IMR-90 (cell line): ENCODE measurements around the gene FAM110A. TPM values are rescaled to one million over a fixed set of nuclear protein-coding genes. Genes with fewer than 3 reads are reported as not detected.

Experiments
- ATAC-seq: fragments of 200-7000 bp; cut with Tn5 transposase; 2 replicates; pipeline ENCODE4 v1.9.1; 2020; ENCODE audit warnings: low read depth, mild to moderate bottlenecking, moderate library complexity
- BruUV-seq: library from RNA; stranded (reverse); fragments of 400-500 nt; replicated peaks from 2 replicates; lab custom pipeline; 2021; lab: Mats Ljungman, UMichigan
- CTCF ChIA-PET: fragments of 300-600 bp; formaldehyde crosslinking; extraction: SDS; loops from one replicate; lab custom pipeline; 2021; ENCODE audit warnings: antibody characterized with exemption; lab: Yijun Ruan, JAX
- POLR2A ChIA-PET: fragments of 300-600 bp; sonication (Branson Sonifier 250); formaldehyde crosslinking; loops from one replicate; lab custom pipeline; 2022; ENCODE audit warnings: antibody characterized with exemption; ENCODE audit not compliant: unreplicated experiment; lab: Charles Lee
- DNase-seq: peaks from one replicate; pipeline ENCODE4 v3.0.0; 2013
- H2AFZ ChIP-seq: replicated peaks from 2 replicates; pipeline ENCODE3; 2013; ENCODE audit warnings: low read length, mild to moderate bottlenecking; ENCODE audit not compliant: poor library complexity
- H2AK5ac ChIP-seq: 2 replicates; pipeline ENCODE4 v1.6.1; 2013; ENCODE audit warnings: low read depth, low read length, inconsistent platforms
- H2AK9ac ChIP-seq: replicated peaks from 2 replicates; pipeline ENCODE3; 2013; ENCODE audit warnings: mild to moderate bottlenecking, low read depth, low read length, moderate library complexity; ENCODE audit not compliant: poor library complexity
- H2BK120ac ChIP-seq: 2 replicates; pipeline ENCODE4 v1.6.1; 2013; ENCODE audit warnings: low read depth, low read length, inconsistent platforms
- H2BK15ac ChIP-seq: 3 replicates; pipeline ENCODE4 v1.6.1; 2013; ENCODE audit warnings: low read depth, low read length, inconsistent platforms
- H2BK20ac ChIP-seq: 2 replicates; pipeline ENCODE4 v1.6.1; 2013; ENCODE audit warnings: low read depth, mild to moderate bottlenecking, inconsistent platforms, low read length, moderate library complexity
- H2BK5ac ChIP-seq: 2 replicates; pipeline ENCODE4 v1.6.1; 2013; ENCODE audit warnings: mild to moderate bottlenecking, low read depth, low read length, inconsistent platforms; ENCODE audit not compliant: poor library complexity, severe bottlenecking
- H3K14ac ChIP-seq: replicated peaks from 2 replicates; pipeline ENCODE4 v1.6.1; 2013; ENCODE audit warnings: low read depth, low read length, inconsistent platforms
- H3K18ac ChIP-seq: 2 replicates; pipeline ENCODE4 v1.6.1; 2013; ENCODE audit warnings: low read depth, low read length, control low read depth
- H3K23ac ChIP-seq: 2 replicates; pipeline ENCODE4 v1.6.1; 2013; ENCODE audit warnings: low read depth, low read length, inconsistent platforms
- H3K27ac ChIP-seq: 2 replicates; pipeline ENCODE4 v1.5.1; 2013; ENCODE audit warnings: mild to moderate bottlenecking, control low read depth, low read length; ENCODE audit not compliant: insufficient read depth
- H3K27me3 ChIP-seq: 2 replicates; pipeline ENCODE4 v1.6.1; 2013; ENCODE audit warnings: low read length; ENCODE audit not compliant: control insufficient read depth, insufficient read depth
- H3K36me3 ChIP-seq: 2 replicates; pipeline ENCODE4 v1.6.1; 2013; ENCODE audit warnings: low read length, mixed read lengths; ENCODE audit not compliant: control insufficient read depth, insufficient read depth
- H3K4ac ChIP-seq: 2 replicates; pipeline ENCODE4 v1.6.1; 2013; ENCODE audit warnings: low read depth, low read length, inconsistent platforms
- H3K4me1 ChIP-seq: 2 replicates; pipeline ENCODE4 v1.6.1; 2013; ENCODE audit warnings: low read length, mixed read lengths; ENCODE audit not compliant: control insufficient read depth, insufficient read depth
- H3K4me2 ChIP-seq: 2 replicates; pipeline ENCODE4 v1.6.1; 2013; ENCODE audit warnings: low read depth, mild to moderate bottlenecking, control low read depth, low read length, moderate library complexity
- H3K4me3 ChIP-seq: 2 replicates; pipeline ENCODE4 v1.5.1; 2013; ENCODE audit warnings: low read depth, mild to moderate bottlenecking, control low read depth, low read length, moderate library complexity; ENCODE audit not compliant: insufficient read depth
- H3K56ac ChIP-seq: 2 replicates; pipeline ENCODE4 v1.6.1; 2013; ENCODE audit warnings: low read length, inconsistent platforms; ENCODE audit not compliant: insufficient read depth; ENCODE audit errors: extremely low read depth
- H3K79me1 ChIP-seq, 2 experiments: 2 replicates each; pipeline ENCODE4 v1.6.1; 2013; ENCODE audit warnings: low read length in 2 of 2, inconsistent platforms in 1 of 2, low read depth in 1 of 2
- H3K9ac ChIP-seq: 2 replicates; pipeline ENCODE4 v1.6.1; 2013; ENCODE audit warnings: low read depth, low read length, control low read depth
- H3K9me1 ChIP-seq: 2 replicates; pipeline ENCODE4 v1.6.1; 2013; ENCODE audit warnings: low read length, inconsistent platforms; ENCODE audit not compliant: insufficient read depth
- H3K9me3 ChIP-seq: 2 replicates; pipeline ENCODE4 v1.6.1; 2013; ENCODE audit warnings: low read length; ENCODE audit not compliant: control insufficient read depth, insufficient read depth
- H4K20me1 ChIP-seq: 2 replicates; pipeline ENCODE4 v1.6.1; 2013; ENCODE audit warnings: low read length, inconsistent platforms; ENCODE audit not compliant: insufficient read depth
- H4K5ac ChIP-seq: 2 replicates; pipeline ENCODE4 v1.6.1; 2013; ENCODE audit warnings: mild to moderate bottlenecking, low read depth, low read length, control low read depth
- H4K8ac ChIP-seq, 2 experiments: 2 replicates each; pipeline ENCODE4 v1.6.1; 2013; ENCODE audit warnings: low read depth in 2 of 2, low read length in 2 of 2, control low read depth in 1 of 2, inconsistent platforms in 1 of 2
- H4K91ac ChIP-seq: 2 replicates; pipeline ENCODE4 v1.6.1; 2013; ENCODE audit warnings: low read depth, low read length, inconsistent platforms; ENCODE audit not compliant: insufficient read depth
- BHLHE40 ChIP-seq: fragments of 150-350 bp; IDR thresholded peaks from 2 replicates; pipeline ENCODE4 v1.6.1; 2016; ENCODE audit warnings: mild to moderate bottlenecking, low read depth, low read length
- CEBPB ChIP-seq: IDR thresholded peaks from 2 replicates; pipeline ENCODE4 v1.6.1; 2012; ENCODE audit warnings: low read depth, low read length, improper control_type of control experiment
- CHD1 ChIP-seq: IDR thresholded peaks from 2 replicates; pipeline ENCODE4 v1.6.1; 2012; ENCODE audit warnings: low read depth, low read length, improper control_type of control experiment
- ELK1 ChIP-seq: fragments of 150-350 bp; IDR thresholded peaks from 2 replicates; pipeline ENCODE4 v1.6.1; 2016; ENCODE audit warnings: low read depth, mild to moderate bottlenecking, low read length, moderate library complexity, borderline replicate concordance
- MAFK ChIP-seq: IDR thresholded peaks from 2 replicates; pipeline ENCODE4 v1.6.1; 2012; ENCODE audit warnings: low read depth, low read length, improper control_type of control experiment
- RAD21 ChIP-seq: IDR thresholded peaks from 2 replicates; pipeline ENCODE4 v1.6.1; 2012; ENCODE audit warnings: low read length, improper control_type of control experiment
- RCOR1 ChIP-seq: IDR thresholded peaks from 2 replicates; pipeline ENCODE4 v1.6.1; 2012; ENCODE audit warnings: mild to moderate bottlenecking, low read length, improper control_type of control experiment; ENCODE audit not compliant: insufficient replicate concordance
- RFX5 ChIP-seq: IDR thresholded peaks from 2 replicates; pipeline ENCODE4 v1.8.0; 2012; ENCODE audit warnings: low read depth, mild to moderate bottlenecking, low read length, moderate library complexity
- WGBS, 2 experiments: methylation state at CpG; one replicate each; pipeline versions ENCODE4 v1.1.5 to v1.1.7; 2013; ENCODE audit warnings: missing lambda C conversion rate in 2 of 2; ENCODE audit not compliant: insufficient read length in 1 of 2; ENCODE audit errors: extremely low coverage in 2 of 2; 5-methylcytosine and 5-hydroxymethylcytosine counted together
- dilution Hi-C: fragments of 300-500 bp; cut with HindIII; formaldehyde crosslinking; loops from one replicate; pipeline ENCODE4 v1.14.3; 2018; ENCODE audit warnings: low sequenced_read_pairs; ENCODE audit not compliant: unreplicated experiment
- in situ Hi-C: fragments of 300-500 bp; cut with MboI; formaldehyde crosslinking; loops from 3 replicates; pipeline ENCODE4 v1.14.3; 2019; ENCODE audit warnings: low sequenced_read_pairs, inconsistent platforms, mixed read lengths
- intact Hi-C: fragments of 100-400 bp; cut with micrococcal nuclease; formaldehyde crosslinking; loops from 2 replicates; pipeline ENCODE4 v1.10.0; 2022
- polyA plus RNA-seq, 3 experiments: library from polyadenylated mRNA; depleted of rRNA; stranded (reverse); fragments of >200 nt; gene quantifications; 2 replicates each; pipeline ENCODE4 v1.2.3, GENCODE V29; 2012; ENCODE audit warnings: low replicate concordance in 1 of 3
- total RNA-seq: library from RNA; depleted of rRNA; stranded (reverse); fragments of >200 nt; gene quantifications from 2 replicates; pipeline ENCODE4 v1.2.3, GENCODE V29; 2012

Gene FAM110A
- total and polyA plus RNA-seq, 2 of the 4 experiments (the other 2 are of a cell fraction), result 0.36 to 3.6 TPM

GRCh38 chr20:815914-816606, 17.5 kb upstream of the FAM110A start (continued):
- no peak for TF ChIP-seq BHLHE40

- H4K5ac ChIP-seq, result no peak overlapping the region
- ATAC-seq (no peak), DNase-seq (no peak)
- H4K8ac ChIP-seq, result no peak overlapping the region
- no peak overlapping the region for H3K27ac ChIP-seq
- no peak overlapping the region for H3K14ac ChIP-seq
- no peaks in the 10 kb centered on the region for H3K9me1 ChIP-seq
- H2AK9ac ChIP-seq, result no peak overlapping the region
- in situ Hi-C loops (loop anchor here (5.0 to 10.0 kb wide), 2 partner anchors 134 to 397 kb away; no protein-coding TSS in a partner anchor), intact Hi-C loops (loop anchor here (2.0 to 10.0 kb wide), 2 partner anchors 67 to 657 kb away; no protein-coding TSS in a partner anchor), dilution Hi-C loops (no loop called here)
- POLR2A ChIA-PET, result no interaction called here
- no peak overlapping the region for H2BK20ac ChIP-seq
- no peak overlapping the region for H3K4ac ChIP-seq
- no peaks in the 10 kb centered on the region; the same call in 1 of the 2 replicates for H3K27me3 ChIP-seq
- H3K4me3 ChIP-seq, result no peak overlapping the region
- H3K23ac ChIP-seq, result no peak overlapping the region
- CTCF ChIA-PET, result interaction anchor here (0.6 to 6.1 kb wide), 7 partner anchors 14 to 641 kb away, joined by 3 to 63 read pairs (median 6); no protein-coding TSS in a partner anchor
- H3K9me3 ChIP-seq, result no peaks in the 10 kb centered on the region
- no peak overlapping the region for H4K91ac ChIP-seq
- H2BK120ac ChIP-seq, result no peak overlapping the region
- no peak overlapping the region for H3K56ac ChIP-seq
- H2AK5ac ChIP-seq, result no peak overlapping the region
- no peaks in the 10 kb centered on the region for H3K36me3 ChIP-seq
- H3K4me1 ChIP-seq, result no peaks in the 10 kb centered on the region
- WGBS, 2 experiments, result 90% methylated on average over 2 of the region's 17 CpGs; no CpG with 5 or more reads in 1 of the 2 experiments
- no peaks in the 10 kb centered on the region for H3K79me1 ChIP-seq
- no peak overlapping the region for H2BK15ac ChIP-seq
- no peak overlapping the region for H3K9ac ChIP-seq
- H3K4me2 ChIP-seq, result no peak overlapping the region
- TF ChIP-seq RAD21 (no peak), CEBPB (no peak), MAFK (no peak), ELK1 (no peak), RFX5 (no peak), CHD1 (no peak), RCOR1 (no peak)
- no peaks in the 10 kb centered on the region for H4K20me1 ChIP-seq
- BruUV-seq, result no TSS peak
- H2AFZ ChIP-seq, result no peak overlapping the region
- H2BK5ac ChIP-seq, result no peak overlapping the region
- H3K18ac ChIP-seq, result no peak overlapping the region
Measured at GRCh38 chr20:818001-818664, 15.4 kb upstream of the FAM110A start.
